Endothelial cell of umbilical vein (primary cell): ENCODE results near the gene RANGRF. TPM values are rescaled to one million over a fixed set of nuclear protein-coding genes. Genes with fewer than 3 reads are reported as not detected.

Experiments used
- BruUV-seq: library from RNA; stranded (reverse); fragments of 400-500 nt; replicated peaks from 2 replicates; lab custom pipeline; 2021; lab: Mats Ljungman, UMichigan
- CTCF ChIA-PET: fragments of 300-600, 350-600 bp; sonication (Branson Sonifier 250); formaldehyde crosslinking; loops from one replicate; lab custom pipeline; 2021; ENCODE audit warnings: antibody characterized with exemption, inconsistent platforms; lab: Charles Lee
- POLR2A ChIA-PET: fragments of 300-600, 350-600 bp; sonication (Branson Sonifier 250); formaldehyde crosslinking; loops from one replicate; lab custom pipeline; 2021; ENCODE audit warnings: antibody characterized with exemption, inconsistent platforms; lab: Charles Lee
- DNase-seq: peaks from one replicate; pipeline ENCODE4 v3.0.0-alpha.2; 2011; ENCODE audit warnings: low read depth, low spot score
- FAIRE-seq: peaks from 2 replicates; lab custom pipeline; 2011; peaks lifted over from hg19 to GRCh38; lab: Jason Lieb, UNC
- H2AFZ ChIP-seq: 2 replicates; pipeline ENCODE4 v1.6.0; 2012; ENCODE audit warnings: low read depth, low read length, control low read depth, inconsistent platforms
- H3K27ac ChIP-seq: 2 replicates; pipeline ENCODE4 v1.5.1; 2011; ENCODE audit warnings: low read depth, mild to moderate bottlenecking, control low read depth, low read length, moderate library complexity; ENCODE audit not compliant: insufficient read depth
- H3K27me3 ChIP-seq, 2 experiments: 2 replicates each; pipeline versions ENCODE4 v1.6.0 to v1.6.1; 2011; ENCODE audit warnings: low read length in 2 of 2, mixed read lengths in 1 of 2; ENCODE audit not compliant: control insufficient read depth in 2 of 2, insufficient read depth in 2 of 2
- H3K36me3 ChIP-seq, 2 experiments: 2 replicates in 1 of 2; 3 replicates in 1 of 2; pipeline ENCODE4 v1.5.1; 2011; ENCODE audit warnings: low read length in 2 of 2, mild to moderate bottlenecking in 1 of 2, moderate library complexity in 1 of 2; ENCODE audit not compliant: control insufficient read depth in 2 of 2, insufficient read depth in 2 of 2; ENCODE audit errors: extremely low read depth in 1 of 2
- H3K4me1 ChIP-seq: 3 replicates; pipeline ENCODE4 v1.5.1; 2011; ENCODE audit warnings: mild to moderate bottlenecking, low read length; ENCODE audit not compliant: control insufficient read depth, insufficient read depth; ENCODE audit errors: extremely low read depth
- H3K4me2 ChIP-seq: 2 replicates; pipeline ENCODE4 v1.6.1; 2011; ENCODE audit warnings: low read length, control low read depth, mixed read lengths; ENCODE audit not compliant: insufficient read depth
- H3K4me3 ChIP-seq, 3 experiments: fragments of 200-600 bp in 1 of 3; sonication (generic), shearing (Covaris generic) in 1 of 3; replicated peaks in 1 of 3; 2 replicates each; pipeline ENCODE4 v1.5.1; 2011 to 2016; ENCODE audit warnings: control low read depth in 3 of 3, low read length in 3 of 3, mild to moderate bottlenecking in 2 of 3, inconsistent platforms in 1 of 3, low read depth in 1 of 3, moderate library complexity in 1 of 3; ENCODE audit not compliant: insufficient read depth in 1 of 3
- H3K79me2 ChIP-seq: 2 replicates; pipeline ENCODE4 v1.6.0; 2012; ENCODE audit warnings: low read length, inconsistent platforms; ENCODE audit not compliant: control insufficient read depth, insufficient read depth
- H3K9ac ChIP-seq: replicated peaks from 2 replicates; pipeline ENCODE3; 2011; ENCODE audit warnings: low read length, control low read depth; ENCODE audit not compliant: insufficient read depth; ENCODE audit errors: extremely low read depth
- H3K9me1 ChIP-seq: replicated peaks from 3 replicates; pipeline ENCODE4 v1.6.0; 2011; ENCODE audit warnings: mild to moderate bottlenecking, low read length; ENCODE audit not compliant: control insufficient read depth, insufficient read depth; ENCODE audit errors: extremely low read depth
- H3K9me3 ChIP-seq: replicated peaks from 2 replicates; pipeline ENCODE4 v1.5.1; 2012; ENCODE audit warnings: low read length, inconsistent platforms; ENCODE audit not compliant: control insufficient read depth, insufficient read depth
- H4K20me1 ChIP-seq: replicated peaks from 2 replicates; pipeline ENCODE3; 2011; ENCODE audit warnings: mild to moderate bottlenecking, low read length; ENCODE audit not compliant: control insufficient read depth, insufficient read depth; ENCODE audit errors: extremely low read depth
- EZH2 ChIP-seq: IDR thresholded peaks from 2 replicates; pipeline ENCODE4 v1.6.1; 2012; ENCODE audit warnings: borderline replicate concordance, low read depth, mild to moderate bottlenecking, moderate library complexity, low read length, inconsistent platforms; ENCODE audit not compliant: severe bottlenecking
- FOS ChIP-seq: IDR thresholded peaks from 2 replicates; pipeline ENCODE4 v1.6.1; 2011; ENCODE audit warnings: mild to moderate bottlenecking, low read length, moderate library complexity, borderline replicate concordance; ENCODE audit not compliant: insufficient read depth
- GATA2 ChIP-seq: IDR thresholded peaks from 2 replicates; pipeline ENCODE4 v1.7.0; 2011; ENCODE audit warnings: low read depth, mild to moderate bottlenecking, moderate library complexity, mixed read lengths, low read length; ENCODE audit not compliant: insufficient read length, insufficient read depth
- JUN ChIP-seq: IDR thresholded peaks from 2 replicates; pipeline ENCODE4 v1.6.1; 2011; ENCODE audit warnings: borderline replicate concordance, low read depth; ENCODE audit not compliant: insufficient read length, insufficient read depth
- MYC ChIP-seq: IDR thresholded peaks from one replicate; pipeline ENCODE4 v1.6.1; 2011; ENCODE audit warnings: mild to moderate bottlenecking, low read depth, low read length
- POLR2A ChIP-seq: IDR thresholded peaks from 2 replicates; pipeline ENCODE4 v1.6.1; 2012; ENCODE audit warnings: low read depth, mild to moderate bottlenecking, control low read depth, low read length
- POLR2AphosphoS5 ChIP-seq: IDR thresholded peaks from 2 replicates; pipeline ENCODE4 v1.6.1; 2012; ENCODE audit warnings: low read depth, mild to moderate bottlenecking, control low read depth, low read length, moderate library complexity; ENCODE audit not compliant: insufficient read depth
- dilution Hi-C: fragments of 300-500 bp; cut with MboI; formaldehyde crosslinking; loops from one replicate; pipeline ENCODE4 v1.15.0; 2019; ENCODE audit warnings: low sequenced_read_pairs; ENCODE audit not compliant: extremely low pct_ligation_motif_present
- intact Hi-C: fragments of 100-400 bp; cut with micrococcal nuclease; formaldehyde crosslinking; loops from one replicate; pipeline ENCODE4 v1.10.0; 2022
- polyA plus RNA-seq, 4 experiments: library from polyadenylated mRNA; depleted of rRNA in 3 of 4; stranded (reverse) in 3 of 4; unstranded in 1 of 4; fragments of >200 nt; gene quantifications; 2 replicates each; pipeline versions ENCODE4 v1.2.1 to v1.2.3, GENCODE V29; 2011 to 2012; ENCODE audit warnings: missing spikeins in 1 of 4
- total RNA-seq: library from RNA; stranded (reverse); gene quantifications from 2 replicates; pipeline ENCODE4 v1.2.3, GENCODE V29; 2021
- TF ChIP-seq, protein P1 (sequence below), 2 donors: IDR thresholded peaks; 1 replicate in 1 of 2; 2 replicates in 1 of 2; pipeline ENCODE4 v1.5.1; 2011; ENCODE audit warnings: low read length in 2 of 2, mild to moderate bottlenecking in 2 of 2, moderate library complexity in 2 of 2, control low read depth in 1 of 2, inconsistent platforms in 1 of 2, low read depth in 1 of 2; ENCODE audit not compliant: insufficient read depth in 1 of 2; ENCODE audit errors: extremely low read depth in 1 of 2
- TF ChIP-seq, protein P2 (sequence below): IDR thresholded peaks from 2 replicates; pipeline ENCODE4 v1.6.1; 2011; ENCODE audit not compliant: insufficient read depth, insufficient read length

RANGRF gene
- total and polyA plus RNA-seq, 2 donors (not counting 3 experiments of a cell fraction or from before 2014, with no cell fraction given) = 36.5 to 52.7 TPM

DNA sequence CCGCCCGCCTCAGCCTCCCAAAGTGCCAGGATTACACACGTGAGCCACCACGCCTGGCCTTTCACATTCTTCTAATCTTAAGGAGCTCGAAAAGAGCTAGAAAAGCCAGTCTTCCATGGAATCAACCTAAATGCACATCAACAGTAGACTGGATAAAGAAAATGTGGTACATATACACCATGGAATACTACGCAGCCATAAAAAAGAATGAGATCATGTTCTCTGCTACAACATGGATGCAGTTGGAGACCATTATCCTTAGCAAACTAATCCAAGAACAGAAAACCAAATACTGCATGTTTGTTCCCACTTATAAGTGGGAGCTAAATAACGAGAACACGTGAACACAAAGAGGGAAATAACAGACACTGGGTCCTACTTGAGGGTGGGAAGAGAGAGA is 43.7 kb upstream of the RANGRF start:
- Histone ChIP-seq H3K4me2 (no peak overlapping the region), H3K79me2 (peaks cover 21% of the 10 kb centered on the region), H3K27me3 (no peaks in the 10 kb centered on the region), H3K27ac (no peak overlapping the region), H3K9ac (no peak overlapping the region), H2AFZ (no peak overlapping the region), H3K36me3 (peaks cover 0 to 2% of the 10 kb centered on the region in 2 experiments), H4K20me1 (no peaks in the 10 kb centered on the region), H3K9me1 (no peaks in the 10 kb centered on the region), H3K4me3 (no peak overlapping the region), H3K9me3 (no peaks in the 10 kb centered on the region), H3K4me1 (peaks cover 6% of the 10 kb centered on the region)
- FAIRE-seq = no peak
- no peak for DNase-seq
- ChIA-PET CTCF (interaction anchor here (1.6 to 1.9 kb wide), 2 partner anchors 17 to 56 kb away, joined by 5 to 8 read pairs; no protein-coding TSS in a partner anchor), POLR2A (no interaction called here)
- intact Hi-C loops = no loop called here
- TF ChIP-seq EZH2 (no peak), POLR2AphosphoS5 (no peak), GATA2 (no peak), FOS (no peak)
- BruUV-seq = no TSS peak
- dilution Hi-C loops = no loop called here

DNA sequence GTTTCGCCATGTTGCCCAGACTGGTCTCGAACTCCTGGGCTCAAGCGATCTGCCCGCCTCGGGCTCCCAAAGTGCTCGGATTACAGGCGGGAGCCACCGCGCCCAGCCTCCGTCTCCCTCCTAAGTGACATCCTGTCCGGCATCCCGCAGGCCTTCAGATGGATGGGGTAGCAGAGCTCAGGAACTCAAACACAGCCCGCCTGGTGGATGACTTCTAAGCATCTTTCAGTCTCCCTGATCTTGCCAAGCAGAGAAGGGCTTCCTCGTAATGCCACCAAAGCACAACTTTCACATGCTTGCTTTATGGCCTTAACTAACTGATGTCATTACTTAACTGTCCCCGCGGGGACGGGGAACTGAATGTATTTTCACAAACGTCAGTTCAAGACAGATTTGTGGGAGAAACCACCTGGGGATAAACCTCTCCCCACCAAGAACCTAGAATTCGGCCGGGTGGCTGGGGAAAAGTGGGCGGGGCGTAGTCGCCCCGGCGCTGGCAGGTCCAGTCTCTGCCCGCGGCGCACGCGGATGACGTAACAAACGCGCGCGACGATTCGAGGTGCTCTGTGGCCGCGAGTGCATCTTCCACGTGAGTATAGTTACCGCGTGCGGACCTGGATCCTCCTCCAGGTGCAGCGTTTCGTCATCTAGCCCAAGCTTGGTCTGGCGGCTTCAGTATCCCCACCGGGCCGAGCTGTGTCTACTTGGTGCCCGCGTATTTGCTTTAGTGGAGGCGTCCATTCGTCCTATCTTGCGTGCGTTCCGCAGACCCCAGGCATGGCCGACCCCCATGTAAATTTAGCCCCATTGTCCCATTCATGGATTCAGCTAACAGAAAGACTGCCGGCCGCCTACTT is 39.5 kb upstream of the RANGRF start, which contains the start of gene PFAS:
Gene PFAS, plus strand, starts transcription at position 539 of the 857 bp plus-strand sequence. CDS start 4,649 bp downstream, outside the sequence.
- DNase-seq (peak; percentile 90), FAIRE-seq (peak; percentile 95)
- BruUV-seq = TSS peak; percentile 10

More for the DNA sequence above, 39.5 kb upstream of the RANGRF start, which contains the start of gene PFAS:
- CTCF ChIA-PET = interaction anchor here (1.3 to 2.9 kb wide), 4 partner anchors 28 to 52 kb away, joined by 6 to 16 read pairs (median 9); partner anchors contain the start of gene SLC25A35
- Histone ChIP-seq H2AFZ (peak within 1 kb of the TSS; percentile 85), H3K4me2 (peak within 1 kb of the TSS; percentile 99), H3K9me1 (no peaks in the 10 kb centered on the region), H3K36me3 (peaks cover 0 to under 1% of the 10 kb centered on the region in 2 experiments), H3K79me2 (peaks cover 43% of the 10 kb centered on the region), H3K9me3 (no peaks in the 10 kb centered on the region), H3K4me3 (peak within 1 kb of the TSS; percentile 69 to 98 (median 80)), H3K27ac (peak within 1 kb of the TSS; percentile 73), H3K27me3 (no peaks in the 10 kb centered on the region), H3K9ac (peak within 1 kb of the TSS; percentile 94), H3K4me1 (peaks cover 14% of the 10 kb centered on the region), H4K20me1 (no peaks in the 10 kb centered on the region)
- dilution Hi-C loops (no loop called here), intact Hi-C loops (loop anchor here (1.0 kb wide), 5 partner anchors 51 to 134 kb away; partner anchors contain the start of gene RPL26)
- POLR2A ChIA-PET = interaction anchor here (0.6 to 1.7 kb wide), 4 partner anchors 9 to 76 kb away, joined by 3 to 9 read pairs (median 4); partner anchors contain the start of gene BORCS6
- TF ChIP-seq GATA2 (no peak), EZH2 (no peak), MYC (peak; percentile 89), FOS (no peak), POLR2AphosphoS5 (peak; percentile 81), POLR2A (peak; percentile 79), JUN (no peak)
- TF ChIP-seq, protein P1, sequence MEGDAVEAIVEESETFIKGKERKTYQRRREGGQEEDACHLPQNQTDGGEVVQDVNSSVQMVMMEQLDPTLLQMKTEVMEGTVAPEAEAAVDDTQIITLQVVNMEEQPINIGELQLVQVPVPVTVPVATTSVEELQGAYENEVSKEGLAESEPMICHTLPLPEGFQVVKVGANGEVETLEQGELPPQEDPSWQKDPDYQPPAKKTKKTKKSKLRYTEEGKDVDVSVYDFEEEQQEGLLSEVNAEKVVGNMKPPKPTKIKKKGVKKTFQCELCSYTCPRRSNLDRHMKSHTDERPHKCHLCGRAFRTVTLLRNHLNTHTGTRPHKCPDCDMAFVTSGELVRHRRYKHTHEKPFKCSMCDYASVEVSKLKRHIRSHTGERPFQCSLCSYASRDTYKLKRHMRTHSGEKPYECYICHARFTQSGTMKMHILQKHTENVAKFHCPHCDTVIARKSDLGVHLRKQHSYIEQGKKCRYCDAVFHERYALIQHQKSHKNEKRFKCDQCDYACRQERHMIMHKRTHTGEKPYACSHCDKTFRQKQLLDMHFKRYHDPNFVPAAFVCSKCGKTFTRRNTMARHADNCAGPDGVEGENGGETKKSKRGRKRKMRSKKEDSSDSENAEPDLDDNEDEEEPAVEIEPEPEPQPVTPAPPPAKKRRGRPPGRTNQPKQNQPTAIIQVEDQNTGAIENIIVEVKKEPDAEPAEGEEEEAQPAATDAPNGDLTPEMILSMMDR (IDR thresholded peaks at IDR 0.05; ENCODE audit: extremely low read depth in 1 of 2, insufficient read depth in 1 of 2, low read depth in 1 of 2, low read length in 2 of 2) = peak in 1 of 2 donors; percentile 6
- TF ChIP-seq, protein P2, sequence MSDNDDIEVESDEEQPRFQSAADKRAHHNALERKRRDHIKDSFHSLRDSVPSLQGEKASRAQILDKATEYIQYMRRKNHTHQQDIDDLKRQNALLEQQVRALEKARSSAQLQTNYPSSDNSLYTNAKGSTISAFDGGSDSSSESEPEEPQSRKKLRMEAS = peak; percentile 96
